SK-N-SH treated with all-trans-retinoic acid at 6 μM for 48 hours (cell line): ENCODE measurements around the gene RERE.

Experiments used
- ATAC-seq: fragments of 200-7000 bp; cut with Tn5 transposase; 3 replicates; pipeline ENCODE4 v1.9.1; 2020; ENCODE audit warnings: mild to moderate bottlenecking, moderate library complexity
- ARNTL ChIP-seq: fragments of 450-650 bp; formaldehyde crosslinking; IDR thresholded peaks from 2 replicates; pipeline ENCODE4 v1.5.0; 2020; ENCODE audit warnings: low read depth, mild to moderate bottlenecking, moderate library complexity, borderline replicate concordance
- ESRRG ChIP-seq: fragments of 250-450 bp; sonication (Bioruptor Pico); IDR thresholded peaks from 2 replicates; pipeline ENCODE4 v1.6.1; 2021; ENCODE audit warnings: mild to moderate bottlenecking
- GLIS3 ChIP-seq: fragments of 250-450 bp; sonication (Bioruptor Pico); IDR thresholded peaks from 2 replicates; pipeline ENCODE4 v1.5.0; 2020; ENCODE audit warnings: mild to moderate bottlenecking, moderate library complexity
- ISL1 ChIP-seq: fragments of 250-450 bp; sonication (Bioruptor Pico); IDR thresholded peaks from 2 replicates; pipeline ENCODE4 v2.1.2; 2022; ENCODE audit warnings: mild to moderate bottlenecking, moderate library complexity
- OSR1 ChIP-seq: fragments of 250-450 bp; sonication (Bioruptor Pico); IDR thresholded peaks from 2 replicates; pipeline ENCODE4 v1.8.0; 2022; ENCODE audit warnings: moderate library complexity, mild to moderate bottlenecking, inconsistent platforms
- PATZ1 ChIP-seq: fragments of 250-450 bp; sonication (Bioruptor Pico); IDR thresholded peaks from 2 replicates; pipeline ENCODE4 v1.8.0; 2020; ENCODE audit warnings: mild to moderate bottlenecking, moderate library complexity, borderline replicate concordance
- PPARA ChIP-seq: fragments of 250-450 bp; sonication (Bioruptor Pico); IDR thresholded peaks from 2 replicates; pipeline ENCODE4 v1.5.0; 2020; ENCODE audit warnings: mild to moderate bottlenecking, borderline replicate concordance
- RARB ChIP-seq: fragments of 250-450 bp; sonication (Bioruptor Pico); IDR thresholded peaks from 2 replicates; pipeline ENCODE4 v1.8.0; 2021; ENCODE audit warnings: mild to moderate bottlenecking, moderate library complexity
- TCF4 ChIP-seq: fragments of 250-450 bp; sonication (Bioruptor Pico); IDR thresholded peaks from 2 replicates; pipeline ENCODE4 v1.8.0; 2021; ENCODE audit warnings: mild to moderate bottlenecking, moderate library complexity, borderline replicate concordance
- TOX ChIP-seq: fragments of 250-450 bp; sonication (Bioruptor Pico); IDR thresholded peaks from 2 replicates; pipeline ENCODE4 v1.8.0; 2021; ENCODE audit warnings: mild to moderate bottlenecking, moderate library complexity, borderline replicate concordance
- ZC3H10 ChIP-seq: fragments of 250-450 bp; sonication (Bioruptor Pico); IDR thresholded peaks from 2 replicates; pipeline ENCODE4 v1.5.1; 2021; ENCODE audit warnings: mild to moderate bottlenecking, moderate library complexity
- ZFP30 ChIP-seq: fragments of 450-650 bp; formaldehyde crosslinking; IDR thresholded peaks from 2 replicates; pipeline ENCODE4 v1.5.0; 2022; ENCODE audit warnings: mild to moderate bottlenecking, moderate library complexity
- ZNF565 ChIP-seq: fragments of 450-650 bp; formaldehyde crosslinking; conservative IDR thresholded peaks from 2 replicates; pipeline ENCODE4 v1.5.0; 2020; ENCODE audit warnings: low read depth, mild to moderate bottlenecking, moderate library complexity
- ZNF70 ChIP-seq: fragments of 450-650 bp; formaldehyde crosslinking; IDR thresholded peaks from 2 replicates; pipeline ENCODE4 v1.5.0; 2020; ENCODE audit warnings: mild to moderate bottlenecking, moderate library complexity
- ZNF8 ChIP-seq: fragments of 450-650 bp; formaldehyde crosslinking; IDR thresholded peaks from 2 replicates; pipeline ENCODE4 v1.5.0; 2020; ENCODE audit warnings: mild to moderate bottlenecking, moderate library complexity
- TF ChIP-seq, protein P1 (sequence below): fragments of 250-450 bp; sonication (Bioruptor Pico); IDR thresholded peaks from 2 replicates; pipeline ENCODE4 v1.8.0; 2021; ENCODE audit warnings: low read depth, mild to moderate bottlenecking, moderate library complexity, borderline replicate concordance
- TF ChIP-seq, protein P2 (sequence below): fragments of 250-450 bp; sonication (Bioruptor Pico); IDR thresholded peaks from 2 replicates; pipeline ENCODE4 v1.5.1; 2020; ENCODE audit warnings: low read depth, mild to moderate bottlenecking, moderate library complexity
- TF ChIP-seq, protein P3 (sequence below): fragments of 250-450 bp; sonication (Bioruptor Pico); IDR thresholded peaks from 2 replicates; pipeline ENCODE4 v1.5.0; 2020; ENCODE audit warnings: mild to moderate bottlenecking, moderate library complexity

Gene RERE

DNA sequence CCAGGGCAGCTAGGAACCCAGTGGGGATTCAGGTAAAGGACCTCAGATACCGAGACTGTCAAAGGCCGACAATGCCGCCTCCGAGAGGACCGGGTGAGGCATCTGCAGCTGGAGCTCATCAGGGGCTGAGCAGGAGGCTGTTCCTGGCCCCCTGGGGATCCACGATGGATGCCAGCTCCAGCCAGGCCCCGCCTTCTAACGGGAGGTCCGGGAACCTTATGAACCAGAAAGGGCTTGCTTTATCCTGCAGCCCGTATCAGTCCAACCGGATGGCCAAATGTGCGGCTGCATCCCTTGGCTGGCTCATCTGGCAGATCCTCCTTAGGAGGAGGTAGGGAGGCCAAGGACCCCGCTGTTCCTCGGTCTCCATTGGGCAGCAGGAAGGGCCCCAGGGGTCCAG lies 467.5 kb downstream of the RERE start:
- TF ChIP-seq PATZ1 (CRISPR knock-in tag) (no peak), RARB (no peak), TCF4 (no peak), TOX (no peak), ZFP30 (CRISPR knock-in tag) (no peak), ZNF565 (CRISPR knock-in tag) (no peak)
- no peak for ATAC-seq

DNA sequence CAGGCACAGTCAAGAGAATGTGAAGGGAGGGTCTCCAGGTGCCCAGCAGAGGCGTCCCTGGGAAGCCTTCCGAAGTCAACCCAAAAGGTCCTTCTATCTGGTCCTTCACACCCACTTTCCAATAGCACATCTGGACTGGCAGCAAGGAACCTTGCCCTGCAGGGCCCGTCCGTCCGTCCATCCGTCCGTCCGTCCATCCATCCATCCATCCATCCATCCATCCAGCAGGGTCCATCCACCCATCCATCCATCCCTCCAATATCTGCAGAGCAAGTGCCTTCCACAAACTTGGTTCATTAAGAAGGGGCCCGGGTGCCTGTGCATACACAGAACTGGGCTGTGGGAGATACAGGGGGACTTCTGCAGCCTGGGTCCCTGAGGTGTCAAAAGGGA lies 468.0 kb downstream of the RERE start:
- TF ChIP-seq ZNF8 (CRISPR knock-in tag): no peak
- TF ChIP-seq ZNF70 (CRISPR knock-in tag): no peak
- no peak for TF ChIP-seq ESRRG (CRISPR knock-in tag)
- no peak for TF ChIP-seq PPARA (CRISPR knock-in tag)
- no peak for TF ChIP-seq TOX
- no peak for TF ChIP-seq GLIS3 (CRISPR knock-in tag)
- TF ChIP-seq ZC3H10 (CRISPR knock-in tag): no peak
- TF ChIP-seq, protein P1, sequence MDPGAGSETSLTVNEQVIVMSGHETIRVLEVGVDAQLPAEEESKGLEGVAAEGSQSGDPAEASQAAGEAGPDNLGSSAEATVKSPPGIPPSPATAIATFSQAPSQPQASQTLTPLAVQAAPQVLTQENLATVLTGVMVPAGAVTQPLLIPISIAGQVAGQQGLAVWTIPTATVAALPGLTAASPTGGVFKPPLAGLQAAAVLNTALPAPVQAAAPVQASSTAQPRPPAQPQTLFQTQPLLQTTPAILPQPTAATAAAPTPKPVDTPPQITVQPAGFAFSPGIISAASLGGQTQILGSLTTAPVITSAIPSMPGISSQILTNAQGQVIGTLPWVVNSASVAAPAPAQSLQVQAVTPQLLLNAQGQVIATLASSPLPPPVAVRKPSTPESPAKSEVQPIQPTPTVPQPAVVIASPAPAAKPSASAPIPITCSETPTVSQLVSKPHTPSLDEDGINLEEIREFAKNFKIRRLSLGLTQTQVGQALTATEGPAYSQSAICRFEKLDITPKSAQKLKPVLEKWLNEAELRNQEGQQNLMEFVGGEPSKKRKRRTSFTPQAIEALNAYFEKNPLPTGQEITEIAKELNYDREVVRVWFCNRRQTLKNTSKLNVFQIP (CRISPR knock-in tag): no peak
- TF ChIP-seq ARNTL (CRISPR knock-in tag): no peak
- no peak for TF ChIP-seq TCF4
- TF ChIP-seq, protein P2, sequence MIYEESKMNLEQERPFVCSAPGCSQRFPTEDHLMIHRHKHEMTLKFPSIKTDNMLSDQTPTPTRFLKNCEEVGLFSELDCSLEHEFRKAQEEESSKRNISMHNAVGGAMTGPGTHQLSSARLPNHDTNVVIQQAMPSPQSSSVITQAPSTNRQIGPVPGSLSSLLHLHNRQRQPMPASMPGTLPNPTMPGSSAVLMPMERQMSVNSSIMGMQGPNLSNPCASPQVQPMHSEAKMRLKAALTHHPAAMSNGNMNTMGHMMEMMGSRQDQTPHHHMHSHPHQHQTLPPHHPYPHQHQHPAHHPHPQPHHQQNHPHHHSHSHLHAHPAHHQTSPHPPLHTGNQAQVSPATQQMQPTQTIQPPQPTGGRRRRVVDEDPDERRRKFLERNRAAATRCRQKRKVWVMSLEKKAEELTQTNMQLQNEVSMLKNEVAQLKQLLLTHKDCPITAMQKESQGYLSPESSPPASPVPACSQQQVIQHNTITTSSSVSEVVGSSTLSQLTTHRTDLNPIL (CRISPR knock-in tag): no peak
- TF ChIP-seq RARB: no peak
- TF ChIP-seq, all 23 proteins: peak for 0
- ATAC-seq: no peak; the same call in 2 of the 3 replicates

GRCh38 chr1:8348777-8349472 lies 468.5 kb downstream of the RERE start:
- peak; percentile 76 for ATAC-seq
- TF ChIP-seq GLIS3 (CRISPR knock-in tag) (no peak), TOX (no peak), ARNTL (CRISPR knock-in tag) (no peak), ISL1 (CRISPR knock-in tag) (no peak), ZC3H10 (CRISPR knock-in tag) (no peak), OSR1 (no peak), ZNF565 (CRISPR knock-in tag) (no peak), PATZ1 (CRISPR knock-in tag) (no peak)
- TF ChIP-seq, protein P3, sequence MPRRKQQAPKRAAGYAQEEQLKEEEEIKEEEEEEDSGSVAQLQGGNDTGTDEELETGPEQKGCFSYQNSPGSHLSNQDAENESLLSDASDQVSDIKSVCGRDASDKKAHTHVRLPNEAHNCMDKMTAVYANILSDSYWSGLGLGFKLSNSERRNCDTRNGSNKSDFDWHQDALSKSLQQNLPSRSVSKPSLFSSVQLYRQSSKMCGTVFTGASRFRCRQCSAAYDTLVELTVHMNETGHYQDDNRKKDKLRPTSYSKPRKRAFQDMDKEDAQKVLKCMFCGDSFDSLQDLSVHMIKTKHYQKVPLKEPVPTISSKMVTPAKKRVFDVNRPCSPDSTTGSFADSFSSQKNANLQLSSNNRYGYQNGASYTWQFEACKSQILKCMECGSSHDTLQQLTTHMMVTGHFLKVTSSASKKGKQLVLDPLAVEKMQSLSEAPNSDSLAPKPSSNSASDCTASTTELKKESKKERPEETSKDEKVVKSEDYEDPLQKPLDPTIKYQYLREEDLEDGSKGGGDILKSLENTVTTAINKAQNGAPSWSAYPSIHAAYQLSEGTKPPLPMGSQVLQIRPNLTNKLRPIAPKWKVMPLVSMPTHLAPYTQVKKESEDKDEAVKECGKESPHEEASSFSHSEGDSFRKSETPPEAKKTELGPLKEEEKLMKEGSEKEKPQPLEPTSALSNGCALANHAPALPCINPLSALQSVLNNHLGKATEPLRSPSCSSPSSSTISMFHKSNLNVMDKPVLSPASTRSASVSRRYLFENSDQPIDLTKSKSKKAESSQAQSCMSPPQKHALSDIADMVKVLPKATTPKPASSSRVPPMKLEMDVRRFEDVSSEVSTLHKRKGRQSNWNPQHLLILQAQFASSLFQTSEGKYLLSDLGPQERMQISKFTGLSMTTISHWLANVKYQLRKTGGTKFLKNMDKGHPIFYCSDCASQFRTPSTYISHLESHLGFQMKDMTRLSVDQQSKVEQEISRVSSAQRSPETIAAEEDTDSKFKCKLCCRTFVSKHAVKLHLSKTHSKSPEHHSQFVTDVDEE: no peak
- TF ChIP-seq, protein P2 (CRISPR knock-in tag): no peak
- TF ChIP-seq, protein P1 (CRISPR knock-in tag): no peak
